ENCODE measurements around the gene CHCT1.
"Not testable (repeated sequence)": the region's sequence is repeated elsewhere in the genome, so short reads cannot be mapped to it uniquely, and the experiment has no call there.

DNA sequence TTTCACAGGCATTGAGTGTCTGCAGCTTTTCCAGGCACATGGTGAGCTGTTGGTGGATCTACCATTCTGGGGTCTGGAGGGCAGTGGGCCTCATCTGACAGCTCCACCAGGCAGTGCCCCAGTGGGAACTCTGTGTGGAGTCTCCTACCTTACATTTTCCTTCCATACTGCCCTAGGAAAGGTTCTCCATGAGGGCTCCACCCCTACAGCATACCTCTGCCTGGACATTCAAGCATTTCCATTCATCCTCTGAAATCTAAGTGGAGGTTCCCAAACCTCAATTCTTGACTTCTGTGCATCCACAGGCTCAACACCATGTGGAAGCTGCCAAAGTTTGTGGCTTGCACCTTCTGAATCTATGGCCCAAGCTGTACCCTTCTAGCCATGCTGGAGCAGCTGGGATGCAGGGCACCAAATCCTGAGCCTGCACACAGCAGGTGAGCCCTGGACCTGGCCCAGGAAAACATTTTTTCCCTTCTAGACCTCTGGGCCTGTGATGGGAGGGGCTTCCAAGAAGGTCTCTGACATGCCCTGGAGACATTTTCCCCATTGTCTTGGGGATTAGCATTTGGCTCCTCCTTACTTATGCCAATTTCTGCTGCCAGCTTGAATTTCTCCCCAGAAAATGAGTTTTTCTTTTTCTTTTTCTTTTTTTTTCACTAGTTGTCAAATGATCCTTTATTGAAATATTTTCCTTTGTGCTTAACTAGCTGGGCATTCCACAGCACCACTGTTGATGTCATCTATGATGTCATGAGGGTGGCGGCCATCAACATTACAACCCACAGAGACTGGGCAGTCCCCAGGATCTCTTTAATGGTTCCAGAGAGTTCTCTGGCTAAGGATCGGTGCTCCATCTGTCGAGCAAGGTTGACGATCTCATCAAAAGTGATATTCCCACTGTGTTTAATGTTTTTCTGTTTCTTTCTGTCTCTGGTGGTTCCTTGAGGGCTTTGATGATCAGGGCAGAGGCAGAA lies 11.0 kb downstream of the CHCT1 start:
- TF ChIP-seq, protein P1, sequence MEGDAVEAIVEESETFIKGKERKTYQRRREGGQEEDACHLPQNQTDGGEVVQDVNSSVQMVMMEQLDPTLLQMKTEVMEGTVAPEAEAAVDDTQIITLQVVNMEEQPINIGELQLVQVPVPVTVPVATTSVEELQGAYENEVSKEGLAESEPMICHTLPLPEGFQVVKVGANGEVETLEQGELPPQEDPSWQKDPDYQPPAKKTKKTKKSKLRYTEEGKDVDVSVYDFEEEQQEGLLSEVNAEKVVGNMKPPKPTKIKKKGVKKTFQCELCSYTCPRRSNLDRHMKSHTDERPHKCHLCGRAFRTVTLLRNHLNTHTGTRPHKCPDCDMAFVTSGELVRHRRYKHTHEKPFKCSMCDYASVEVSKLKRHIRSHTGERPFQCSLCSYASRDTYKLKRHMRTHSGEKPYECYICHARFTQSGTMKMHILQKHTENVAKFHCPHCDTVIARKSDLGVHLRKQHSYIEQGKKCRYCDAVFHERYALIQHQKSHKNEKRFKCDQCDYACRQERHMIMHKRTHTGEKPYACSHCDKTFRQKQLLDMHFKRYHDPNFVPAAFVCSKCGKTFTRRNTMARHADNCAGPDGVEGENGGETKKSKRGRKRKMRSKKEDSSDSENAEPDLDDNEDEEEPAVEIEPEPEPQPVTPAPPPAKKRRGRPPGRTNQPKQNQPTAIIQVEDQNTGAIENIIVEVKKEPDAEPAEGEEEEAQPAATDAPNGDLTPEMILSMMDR (IDR thresholded peaks at IDR 0.05), result not testable (repeated sequence)
- not testable (repeated sequence) for TF ChIP-seq POLR2AphosphoS5 (IDR thresholded peaks at IDR 0.05; ENCODE audit: low read depth, low read length); TCF7L2 (IDR thresholded peaks at IDR 0.05; ENCODE audit: low read depth, low read length); SIN3A (IDR thresholded peaks at IDR 0.05; ENCODE audit: borderline replicate concordance, insufficient read depth, low read depth, low read length)

All from Panc1 (cell line).